WERI-Rb-1 (cell line): Measurements from ENCODE around the gene TECPR2.

Source experiments
- DNase-seq: peaks from one replicate; pipeline ENCODE4 v3.0.0-alpha.2; 2020
- H3K27ac ChIP-seq: fragments of 250-450 bp; sonication (Bioruptor Pico); 2 replicates; pipeline ENCODE4 v1.5.1; 2020; ENCODE audit warnings: mild to moderate bottlenecking, moderate library complexity
- H3K27me3 ChIP-seq: fragments of 250-450 bp; sonication (Bioruptor Pico); 2 replicates; pipeline ENCODE4 v1.5.1; 2021; ENCODE audit warnings: mild to moderate bottlenecking, low read depth, moderate library complexity; ENCODE audit not compliant: insufficient read depth, severe bottlenecking
- H3K36me3 ChIP-seq: fragments of 250-450 bp; sonication (Bioruptor Pico); 2 replicates; pipeline ENCODE4 v1.5.1; 2020; ENCODE audit warnings: mild to moderate bottlenecking, moderate library complexity
- H3K4me3 ChIP-seq: 2 replicates; pipeline ENCODE4 v1.5.1; 2011; ENCODE audit warnings: low read depth, mild to moderate bottlenecking, control low read depth, low read length
- H3K9me3 ChIP-seq: fragments of 250-450 bp; sonication (Bioruptor Pico); 2 replicates; pipeline ENCODE4 v1.5.1; 2021; ENCODE audit warnings: mild to moderate bottlenecking, moderate library complexity; ENCODE audit not compliant: severe bottlenecking
- TF ChIP-seq, protein P1 (sequence below): IDR thresholded peaks from 2 replicates; pipeline ENCODE4 v1.5.1; 2011; ENCODE audit warnings: low read depth, mild to moderate bottlenecking, control low read depth, inconsistent platforms, low read length

TECPR2 gene

DNA sequence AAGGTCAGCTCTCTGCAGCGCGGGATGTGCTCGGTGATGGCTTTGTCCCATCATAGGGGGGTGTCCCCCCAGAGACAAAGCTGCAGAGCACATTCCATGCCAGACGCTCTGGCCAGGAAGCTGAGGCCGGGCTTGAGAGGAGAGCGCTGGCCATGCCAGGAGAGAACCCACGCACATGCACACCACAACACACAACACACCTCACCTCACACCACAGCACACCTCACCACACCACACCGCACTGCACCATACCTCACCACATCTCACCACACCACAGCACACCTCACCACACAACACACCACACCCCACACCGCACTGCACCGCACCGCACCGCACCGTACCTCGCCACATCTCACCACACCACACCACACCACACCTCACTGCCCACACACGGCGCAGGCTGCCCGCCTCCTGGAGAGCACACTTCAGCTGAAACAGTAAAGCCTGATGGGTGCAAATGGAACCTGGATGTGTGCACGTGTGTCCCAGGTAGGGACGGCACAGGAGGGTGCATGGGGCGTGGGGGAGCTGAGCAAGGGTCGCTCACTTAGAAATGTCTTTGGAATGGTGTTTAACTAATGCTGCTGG, 136.0 kb downstream of the TECPR2 start:
- Histone ChIP-seq H3K27ac (no peak overlapping the region), H3K36me3 (peaks cover 2% of the 10 kb centered on the region; the same call in 1 of the 2 replicates), H3K9me3 (no peaks in the 10 kb centered on the region), H3K4me3 (no peak overlapping the region), H3K27me3 (no peaks in the 10 kb centered on the region)
- DNase-seq = no peak
- TF ChIP-seq, protein P1, sequence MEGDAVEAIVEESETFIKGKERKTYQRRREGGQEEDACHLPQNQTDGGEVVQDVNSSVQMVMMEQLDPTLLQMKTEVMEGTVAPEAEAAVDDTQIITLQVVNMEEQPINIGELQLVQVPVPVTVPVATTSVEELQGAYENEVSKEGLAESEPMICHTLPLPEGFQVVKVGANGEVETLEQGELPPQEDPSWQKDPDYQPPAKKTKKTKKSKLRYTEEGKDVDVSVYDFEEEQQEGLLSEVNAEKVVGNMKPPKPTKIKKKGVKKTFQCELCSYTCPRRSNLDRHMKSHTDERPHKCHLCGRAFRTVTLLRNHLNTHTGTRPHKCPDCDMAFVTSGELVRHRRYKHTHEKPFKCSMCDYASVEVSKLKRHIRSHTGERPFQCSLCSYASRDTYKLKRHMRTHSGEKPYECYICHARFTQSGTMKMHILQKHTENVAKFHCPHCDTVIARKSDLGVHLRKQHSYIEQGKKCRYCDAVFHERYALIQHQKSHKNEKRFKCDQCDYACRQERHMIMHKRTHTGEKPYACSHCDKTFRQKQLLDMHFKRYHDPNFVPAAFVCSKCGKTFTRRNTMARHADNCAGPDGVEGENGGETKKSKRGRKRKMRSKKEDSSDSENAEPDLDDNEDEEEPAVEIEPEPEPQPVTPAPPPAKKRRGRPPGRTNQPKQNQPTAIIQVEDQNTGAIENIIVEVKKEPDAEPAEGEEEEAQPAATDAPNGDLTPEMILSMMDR = no peak

DNA sequence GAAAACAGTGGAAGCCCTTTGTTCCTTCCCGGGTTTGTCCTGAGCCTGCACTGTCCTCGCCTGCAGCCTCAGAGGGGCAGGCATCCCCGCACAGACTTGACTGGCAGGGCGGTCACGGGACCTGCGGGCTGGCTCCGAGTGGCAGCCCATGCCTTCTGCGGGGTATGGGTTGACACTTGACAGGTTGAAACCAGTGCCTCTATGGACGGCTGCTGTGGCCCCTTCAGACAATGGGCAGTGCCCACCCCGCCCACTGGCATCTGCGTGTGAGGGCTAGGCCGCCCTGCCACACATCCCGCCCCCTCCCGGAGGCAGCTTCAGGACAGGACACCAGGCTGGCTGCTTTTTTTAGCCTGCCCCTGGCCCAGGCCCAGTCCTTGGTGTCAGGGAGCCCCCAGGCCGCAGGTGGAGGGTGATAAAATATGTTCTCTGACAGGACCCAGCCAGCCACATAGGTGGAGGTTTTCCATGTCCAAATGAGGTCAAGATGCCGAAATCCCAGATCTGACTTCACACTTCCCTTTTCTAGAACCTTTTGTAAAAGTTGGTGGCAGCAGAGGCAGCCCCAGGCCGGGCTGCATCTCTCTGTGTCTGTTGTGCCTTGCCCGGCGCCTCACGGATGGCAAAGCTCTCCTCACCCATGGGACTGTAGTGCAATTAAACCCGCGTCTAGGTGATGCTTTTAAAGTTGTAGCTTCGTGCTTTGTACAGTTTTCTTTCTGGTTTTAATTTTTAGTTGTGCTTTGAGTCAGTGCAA, 136.8 kb downstream of the TECPR2 start:
- no peak overlapping the region for H3K4me3 ChIP-seq
- H3K9me3 ChIP-seq = no peaks in the 10 kb centered on the region
- TF ChIP-seq, protein P1 = no peak
- peaks cover 2% of the 10 kb centered on the region; the same call in 1 of the 2 replicates for H3K36me3 ChIP-seq
- no peaks in the 10 kb centered on the region for H3K27me3 ChIP-seq
- H3K27ac ChIP-seq = no peak overlapping the region
- DNase-seq = no peak

DNA sequence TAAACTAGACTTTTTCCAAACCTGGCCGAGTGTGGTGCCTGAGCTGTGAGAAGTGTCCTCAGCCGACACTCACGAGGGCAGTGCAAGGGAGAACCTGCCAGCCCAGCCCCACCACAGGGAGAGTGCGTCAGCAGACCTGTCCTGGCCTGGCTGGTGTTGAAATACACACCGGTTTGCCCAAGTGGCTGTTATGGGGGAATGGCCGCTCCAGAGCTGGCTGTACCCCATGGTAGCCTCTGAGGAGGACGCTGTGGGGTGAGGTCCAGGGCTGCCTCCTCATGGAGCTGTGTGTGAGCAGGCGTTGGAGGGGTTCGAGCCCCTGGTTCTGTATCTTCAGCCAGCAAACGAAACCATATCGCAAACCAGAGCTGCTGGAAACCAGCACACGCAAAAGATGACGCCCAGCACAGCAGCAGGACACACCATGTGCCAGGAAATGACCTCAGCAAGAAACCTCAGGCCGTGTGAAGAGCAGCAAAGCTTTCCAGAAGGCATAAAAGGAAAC, 137.5 kb downstream of the TECPR2 start:
- TF ChIP-seq, protein P1 = no peak
- DNase-seq = no peak
- H3K4me3 ChIP-seq = no peak overlapping the region
- no peak overlapping the region for H3K27ac ChIP-seq
- no peaks in the 10 kb centered on the region for H3K27me3 ChIP-seq
- H3K36me3 ChIP-seq = peaks cover 2% of the 10 kb centered on the region; the same call in 1 of the 2 replicates
- no peaks in the 10 kb centered on the region for H3K9me3 ChIP-seq

DNA sequence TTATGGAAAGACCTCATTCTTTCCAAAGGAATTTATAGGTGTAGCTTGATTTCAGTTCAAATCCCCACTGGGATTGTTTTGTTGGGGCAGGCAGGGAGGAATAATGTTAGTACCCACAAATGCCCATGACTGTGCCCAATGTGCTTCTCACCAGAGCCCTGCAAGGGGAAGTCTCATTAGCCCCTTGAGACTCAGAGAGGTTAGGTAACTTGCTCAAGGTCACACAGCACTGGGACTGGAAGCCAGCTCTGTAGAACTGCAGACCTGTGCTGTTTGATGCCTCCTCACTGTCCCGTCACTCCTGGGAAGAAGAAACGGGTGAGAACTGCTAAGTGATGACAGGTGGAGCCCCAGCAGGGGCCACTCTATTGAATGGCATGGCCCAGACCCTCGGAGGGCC, 138.0 kb downstream of the TECPR2 start:
- TF ChIP-seq, protein P1 = no peak

DNA sequence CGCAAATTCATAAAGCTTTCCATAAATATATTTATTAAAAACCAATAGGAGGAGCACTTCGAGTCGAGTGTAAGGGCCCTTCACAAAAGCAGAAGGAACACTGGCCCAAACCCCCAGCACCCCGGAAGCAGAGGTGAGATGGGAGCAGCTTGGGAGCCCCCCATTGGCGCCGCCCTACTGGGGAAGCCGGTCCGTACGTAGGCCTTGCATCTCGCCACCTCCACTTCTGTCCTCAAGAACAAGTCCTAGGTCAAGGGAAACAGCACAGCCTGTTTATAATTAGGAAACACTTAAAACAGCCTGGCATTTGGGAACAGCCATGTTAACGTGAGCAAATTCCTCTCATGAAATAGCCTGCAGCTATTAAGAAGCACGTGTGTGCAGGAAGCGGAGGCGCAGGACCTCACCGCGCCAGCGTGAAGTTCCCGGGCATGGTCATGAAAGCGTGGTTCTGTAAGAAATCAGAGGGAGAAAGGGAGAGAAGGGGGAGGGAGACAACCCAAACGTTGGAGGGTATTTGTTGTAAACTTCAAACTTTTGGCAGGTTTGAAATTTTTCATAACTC, 139.1 kb downstream of the TECPR2 start:
- H3K4me3 ChIP-seq = no peak overlapping the region
- DNase-seq = no peak
- TF ChIP-seq, protein P1 = peak; percentile 43
- H3K36me3 ChIP-seq = peaks cover 2% of the 10 kb centered on the region; the same call in 1 of the 2 replicates
- no peaks in the 10 kb centered on the region for H3K27me3 ChIP-seq
- H3K9me3 ChIP-seq = no peaks in the 10 kb centered on the region
- H3K27ac ChIP-seq = no peak overlapping the region

More for the DNA sequence above, 138.0 kb downstream of the TECPR2 start:
- Histone ChIP-seq H3K4me3 (no peak overlapping the region), H3K36me3 (peaks cover 2% of the 10 kb centered on the region; the same call in 1 of the 2 replicates), H3K9me3 (no peaks in the 10 kb centered on the region), H3K27ac (no peak overlapping the region), H3K27me3 (no peaks in the 10 kb centered on the region)
- DNase-seq = no peak
